Activated naive CD4-positive, alpha-beta T cell treated with anti-CD3 and anti-CD28 coated beads for 36 hours (primary cell): ENCODE data around the gene LRP1B. TPM values are rescaled to one million over a fixed set of nuclear protein-coding genes. Genes with fewer than 3 reads are reported as not detected.

Source experiments
- CTCF ChIA-PET: fragments of 350-600 bp; sonication (Branson Sonifier 250); formaldehyde crosslinking; loops from one replicate; lab custom pipeline; 2021; ENCODE audit warnings: antibody characterized with exemption; lab: Charles Lee
- DNase-seq: peaks from one replicate; pipeline ENCODE4 v3.0.0-alpha.2; 2020
- H3K27ac Mint-ChIP-seq: one replicate; pipeline ENCODE4 v1.8.0; 2021; ENCODE audit warnings: mild to moderate bottlenecking, mixed read lengths
- H3K27me3 Mint-ChIP-seq: one replicate; pipeline ENCODE4 v1.8.0; 2021; ENCODE audit warnings: low read depth, mixed read lengths
- H3K36me3 Mint-ChIP-seq: one replicate; pipeline ENCODE4 v1.8.0; 2021; ENCODE audit warnings: low read depth, mixed read lengths
- H3K4me1 Mint-ChIP-seq: one replicate; pipeline ENCODE4 v1.8.0; 2021; ENCODE audit warnings: low read depth, mixed read lengths
- H3K4me3 Mint-ChIP-seq: one replicate; pipeline ENCODE4 v1.8.0; 2021; ENCODE audit warnings: mild to moderate bottlenecking, moderate library complexity, mixed read lengths
- H3K9me3 Mint-ChIP-seq: one replicate; pipeline ENCODE4 v1.8.0; 2021; ENCODE audit warnings: mixed read lengths
- intact Hi-C: fragments of 100-400 bp; cut with micrococcal nuclease; formaldehyde crosslinking; loops from one replicate; pipeline ENCODE4 v1.15.1; 2023
- total RNA-seq, 2 experiments: library from RNA; stranded (reverse); gene quantifications; one replicate each; pipeline ENCODE4 v1.2.3, GENCODE V29; 2021

LRP1B gene
- total RNA-seq, 2 experiments from 2014 or later: not detected

GRCh38 chr2:140910683-140911082 is 1220.1 kb downstream of the LRP1B start:
- intact Hi-C loops: no loop called here
- peaks cover 9% of the 10 kb centered on the region for H3K9me3 Mint-ChIP-seq
- no peak for DNase-seq
- no peaks in the 10 kb centered on the region for H3K4me1 Mint-ChIP-seq
- H3K27me3 Mint-ChIP-seq: no peaks in the 10 kb centered on the region
- CTCF ChIA-PET: no interaction called here
- H3K4me3 Mint-ChIP-seq: no peak overlapping the region
- no peaks in the 10 kb centered on the region for H3K36me3 Mint-ChIP-seq
- no peak overlapping the region for H3K27ac Mint-ChIP-seq

- H3K27ac Mint-ChIP-seq: no peak overlapping the region
- CTCF ChIA-PET: interaction anchor here (1.1 kb wide), 1 partner anchor 11 kb away, joined by 3 read pairs; no protein-coding TSS in a partner anchor
- H3K9me3 Mint-ChIP-seq: peaks cover 4% of the 10 kb centered on the region
- H3K4me1 Mint-ChIP-seq: no peaks in the 10 kb centered on the region
- no peaks in the 10 kb centered on the region for H3K27me3 Mint-ChIP-seq
- no peaks in the 10 kb centered on the region for H3K36me3 Mint-ChIP-seq
- no peak overlapping the region for H3K4me3 Mint-ChIP-seq
- DNase-seq: no peak
- intact Hi-C loops: no loop called here
These were observed 1225.6 kb downstream of the LRP1B start for GRCh38 chr2:140905083-140905781.

- Mint-ChIP-seq H3K27ac (no peak overlapping the region), H3K4me1 (no peaks in the 10 kb centered on the region), H3K4me3 (no peak overlapping the region), H3K36me3 (no peaks in the 10 kb centered on the region), H3K9me3 (peaks cover 11% of the 10 kb centered on the region), H3K27me3 (no peaks in the 10 kb centered on the region)
- intact Hi-C loops: no loop called here
- DNase-seq: no peak
- CTCF ChIA-PET: no interaction called here
These were observed 1235.4 kb downstream of the LRP1B start for GRCh38 chr2:140895378-140895777.

DNA sequence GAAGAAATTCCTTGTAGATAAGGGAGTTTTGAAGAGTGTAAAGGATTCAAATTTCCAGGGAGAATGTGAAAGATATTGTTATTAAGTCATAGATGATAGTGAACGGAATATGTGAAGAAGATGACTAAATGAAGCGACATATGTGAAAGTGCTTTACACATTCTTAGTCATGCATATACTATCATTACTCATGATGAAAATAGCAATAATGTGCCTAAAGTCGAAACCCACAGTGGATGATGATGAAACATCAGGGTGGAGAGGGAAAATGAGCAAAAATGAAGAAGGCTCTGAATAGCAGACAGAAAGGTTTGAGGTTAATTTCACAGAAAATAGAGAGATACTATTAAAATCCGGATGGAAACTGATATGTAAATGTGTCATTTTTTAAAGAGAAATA is 1237.1 kb downstream of the LRP1B start:
- DNase-seq: no peak
- CTCF ChIA-PET: no interaction called here
- Mint-ChIP-seq H3K4me3 (no peak overlapping the region), H3K36me3 (no peaks in the 10 kb centered on the region), H3K9me3 (peaks cover 13% of the 10 kb centered on the region), H3K4me1 (no peaks in the 10 kb centered on the region), H3K27ac (no peak overlapping the region), H3K27me3 (no peaks in the 10 kb centered on the region)
- intact Hi-C loops: no loop called here

GRCh38 chr2:140892911-140893637 is 1237.7 kb downstream of the LRP1B start:
- intact Hi-C loops: no loop called here
- Mint-ChIP-seq H3K4me1 (no peaks in the 10 kb centered on the region), H3K27ac (no peak overlapping the region), H3K36me3 (no peaks in the 10 kb centered on the region), H3K27me3 (no peaks in the 10 kb centered on the region), H3K4me3 (no peak overlapping the region), H3K9me3 (peaks cover 13% of the 10 kb centered on the region)
- CTCF ChIA-PET: no interaction called here
- DNase-seq: no peak

DNA sequence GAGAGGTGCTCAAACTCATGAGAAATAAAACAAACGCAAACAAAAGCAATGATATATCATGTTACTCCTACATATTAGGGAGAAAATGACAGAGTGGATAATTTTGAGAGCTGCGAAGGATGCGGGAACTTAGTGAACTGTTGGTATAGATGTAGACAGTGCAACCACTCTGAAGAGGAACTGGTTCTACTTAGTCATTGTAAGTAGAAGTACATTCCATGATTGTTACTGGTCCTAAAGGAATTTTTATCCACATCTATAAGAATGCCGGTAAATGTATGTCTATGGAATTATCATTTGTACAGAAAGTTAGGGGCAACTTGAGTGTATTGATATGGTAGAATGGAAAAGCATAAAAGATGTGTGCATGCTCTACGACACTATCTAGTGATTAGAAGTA is 1238.4 kb downstream of the LRP1B start:
- no peak for DNase-seq
- CTCF ChIA-PET: no interaction called here
- no peaks in the 10 kb centered on the region for H3K4me1 Mint-ChIP-seq
- no peak overlapping the region for H3K4me3 Mint-ChIP-seq
- H3K27ac Mint-ChIP-seq: no peak overlapping the region
- intact Hi-C loops: no loop called here
- H3K36me3 Mint-ChIP-seq: no peaks in the 10 kb centered on the region
- no peaks in the 10 kb centered on the region for H3K27me3 Mint-ChIP-seq
- peaks cover 15% of the 10 kb centered on the region for H3K9me3 Mint-ChIP-seq

- intact Hi-C loops: no loop called here
- no peak for DNase-seq
- H3K36me3 Mint-ChIP-seq: no peaks in the 10 kb centered on the region
- H3K27me3 Mint-ChIP-seq: no peaks in the 10 kb centered on the region
- H3K4me3 Mint-ChIP-seq: no peak overlapping the region
- CTCF ChIA-PET: no interaction called here
- H3K27ac Mint-ChIP-seq: no peak overlapping the region
- H3K4me1 Mint-ChIP-seq: no peaks in the 10 kb centered on the region
- H3K9me3 Mint-ChIP-seq: peaks cover 13% of the 10 kb centered on the region
These were observed 1239.1 kb downstream of the LRP1B start for GRCh38 chr2:140891614-140892212.

DNA sequence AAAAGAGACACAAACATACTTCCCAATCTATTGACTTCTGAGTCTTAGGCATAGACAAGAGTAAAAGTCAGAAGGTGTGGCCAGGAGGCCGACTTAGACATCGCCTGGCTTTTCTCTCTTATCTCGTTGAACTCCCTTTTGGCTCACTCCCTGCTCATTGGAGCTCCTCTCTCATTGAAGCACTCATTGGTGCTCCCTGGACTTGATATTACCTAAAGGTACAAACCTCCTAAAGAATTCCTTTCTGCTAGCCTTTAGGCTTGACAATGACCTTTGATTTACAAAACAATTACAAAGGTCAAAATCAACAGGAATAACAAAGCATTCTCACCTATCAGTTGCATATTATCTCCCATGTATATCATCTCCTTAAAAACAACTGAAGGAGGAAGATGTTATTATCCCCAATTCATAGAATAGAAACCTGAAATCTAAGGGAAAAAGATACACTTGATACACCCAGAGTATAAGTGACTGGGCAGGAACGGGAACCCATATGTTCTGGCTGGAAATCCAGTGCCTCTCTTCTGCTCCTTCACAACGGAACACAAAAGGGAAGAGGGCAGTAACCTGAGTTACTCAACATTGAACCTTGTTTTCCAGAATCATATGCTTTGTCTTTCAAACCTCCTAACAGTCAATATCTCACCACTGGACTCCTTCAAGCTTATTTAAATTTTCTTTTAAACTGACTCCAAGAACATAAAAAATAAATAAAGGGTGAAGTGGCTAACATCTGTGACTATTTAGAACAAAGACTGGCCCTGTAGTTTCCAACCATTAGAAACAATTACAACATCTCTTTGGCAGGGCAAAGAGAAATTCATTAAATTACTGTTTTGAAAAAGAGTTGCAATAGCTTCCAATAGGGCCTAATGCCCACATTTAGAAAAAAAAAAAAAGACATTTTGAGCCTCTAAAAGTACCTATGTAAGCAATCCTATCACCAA is 1247.9 kb downstream of the LRP1B start:
- CTCF ChIA-PET: no interaction called here
- intact Hi-C loops: no loop called here
- no peak overlapping the region for H3K27ac Mint-ChIP-seq

GRCh38 chr2:140880573-140880972 is 1250.2 kb downstream of the LRP1B start:
- H3K4me1 Mint-ChIP-seq: no peaks in the 10 kb centered on the region
- no peaks in the 10 kb centered on the region for H3K36me3 Mint-ChIP-seq
- no peaks in the 10 kb centered on the region for H3K9me3 Mint-ChIP-seq
- intact Hi-C loops: no loop called here
- H3K27ac Mint-ChIP-seq: no peak overlapping the region
- no peak for DNase-seq
- CTCF ChIA-PET: no interaction called here
- H3K27me3 Mint-ChIP-seq: no peaks in the 10 kb centered on the region
- H3K4me3 Mint-ChIP-seq: no peak overlapping the region

More for the DNA sequence above, 1247.9 kb downstream of the LRP1B start:
- no peak for DNase-seq
- Mint-ChIP-seq H3K9me3 (peaks cover 3% of the 10 kb centered on the region), H3K4me3 (no peak overlapping the region), H3K27me3 (no peaks in the 10 kb centered on the region), H3K36me3 (no peaks in the 10 kb centered on the region), H3K4me1 (no peaks in the 10 kb centered on the region)

DNA sequence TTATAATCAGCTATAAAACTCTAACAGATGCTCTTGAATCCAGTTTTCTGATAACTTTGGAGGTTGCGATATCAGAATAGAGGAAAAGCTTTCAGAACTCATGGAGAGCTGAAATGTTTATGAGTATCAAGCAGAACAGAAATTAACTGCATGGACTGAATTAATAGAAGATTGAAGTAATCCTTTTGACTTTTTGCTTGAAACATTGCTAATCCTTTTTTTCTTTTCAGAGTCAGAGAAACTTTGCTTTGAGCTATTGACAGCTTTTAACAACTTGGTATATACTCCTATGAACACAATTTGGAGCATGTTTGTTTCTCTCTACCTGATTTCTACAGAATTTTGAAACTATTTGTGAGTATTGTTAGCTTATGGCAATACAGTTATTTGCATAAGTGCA is 1254.8 kb downstream of the LRP1B start:
- Mint-ChIP-seq H3K27me3 (no peaks in the 10 kb centered on the region), H3K9me3 (peaks cover 6% of the 10 kb centered on the region), H3K27ac (no peak overlapping the region), H3K4me3 (no peak overlapping the region), H3K4me1 (no peaks in the 10 kb centered on the region), H3K36me3 (no peaks in the 10 kb centered on the region)
- DNase-seq: no peak
- intact Hi-C loops: no loop called here
- CTCF ChIA-PET: no interaction called here

DNA sequence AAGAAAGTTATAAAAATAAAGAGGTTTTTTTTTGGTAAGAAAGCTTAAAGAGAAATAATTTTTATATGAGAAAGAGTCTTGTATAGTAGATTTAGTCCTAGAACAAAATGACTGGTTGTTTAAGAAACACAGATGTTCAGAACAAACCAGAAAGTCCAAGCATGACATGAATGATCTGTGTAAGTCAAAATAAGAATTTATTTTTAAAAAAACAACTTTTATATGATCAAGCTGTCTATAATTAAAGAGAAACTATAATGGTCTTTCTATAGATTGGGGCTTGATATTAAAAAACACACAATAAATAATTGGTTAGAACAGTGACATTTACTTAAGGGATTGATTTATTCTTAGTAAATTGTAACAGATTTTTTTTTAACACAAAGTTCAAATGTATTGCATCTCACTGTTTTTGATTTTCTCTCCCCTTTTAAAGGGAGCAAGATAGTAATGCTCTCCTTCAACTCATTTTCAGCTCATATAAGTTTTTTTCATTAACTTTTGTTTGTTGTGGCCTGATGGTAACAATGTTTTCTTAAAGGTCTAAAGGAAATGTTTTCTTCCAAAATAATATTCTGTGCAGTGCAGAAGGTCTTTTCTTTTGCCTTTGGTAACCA is 1256.8 kb downstream of the LRP1B start:
- Mint-ChIP-seq H3K9me3 (peaks cover 16% of the 10 kb centered on the region), H3K4me3 (no peak overlapping the region), H3K27ac (no peak overlapping the region), H3K27me3 (no peaks in the 10 kb centered on the region), H3K4me1 (no peaks in the 10 kb centered on the region), H3K36me3 (no peaks in the 10 kb centered on the region)
- intact Hi-C loops: no loop called here
- CTCF ChIA-PET: no interaction called here
- no peak for DNase-seq

DNA sequence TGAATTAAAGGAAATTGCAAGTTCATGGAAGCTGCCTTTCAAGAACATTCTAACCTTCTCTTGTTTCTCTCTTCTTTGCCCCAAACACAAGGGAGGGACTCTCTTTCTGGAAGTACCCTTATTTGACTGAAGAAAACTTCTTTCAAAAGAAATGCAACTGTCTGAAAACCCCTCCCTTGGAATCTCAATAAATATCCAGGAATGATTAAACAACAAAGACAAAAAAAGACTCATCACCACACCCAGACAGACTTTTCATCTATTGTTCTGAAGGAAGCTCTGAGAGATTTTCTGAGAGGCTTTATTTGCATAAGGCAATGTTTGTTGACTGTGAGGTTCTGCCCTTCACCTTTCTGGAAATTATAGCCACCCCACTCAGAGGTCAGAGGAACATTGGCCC is 1260.9 kb downstream of the LRP1B start:
- intact Hi-C loops: no loop called here
- Mint-ChIP-seq H3K27me3 (no peaks in the 10 kb centered on the region), H3K4me3 (no peak overlapping the region), H3K36me3 (no peaks in the 10 kb centered on the region), H3K4me1 (no peaks in the 10 kb centered on the region), H3K27ac (no peak overlapping the region), H3K9me3 (peaks cover 20% of the 10 kb centered on the region)
- DNase-seq: no peak
- CTCF ChIA-PET: no interaction called here
